GM21786 (cell line): ENCODE measurements around the gene LILRA2.
"Not testable (repeated sequence)": the region's sequence is repeated elsewhere in the genome, so short reads cannot be mapped to it uniquely, and the experiment has no call there.

ENCODE experiments used
- ATAC-seq: cut with Tn5 transposase; IDR thresholded peaks from one replicate; pipeline ENCODE4 v1.9.1; 2021; ENCODE audit not compliant: unreplicated experiment

LILRA2 gene

DNA sequence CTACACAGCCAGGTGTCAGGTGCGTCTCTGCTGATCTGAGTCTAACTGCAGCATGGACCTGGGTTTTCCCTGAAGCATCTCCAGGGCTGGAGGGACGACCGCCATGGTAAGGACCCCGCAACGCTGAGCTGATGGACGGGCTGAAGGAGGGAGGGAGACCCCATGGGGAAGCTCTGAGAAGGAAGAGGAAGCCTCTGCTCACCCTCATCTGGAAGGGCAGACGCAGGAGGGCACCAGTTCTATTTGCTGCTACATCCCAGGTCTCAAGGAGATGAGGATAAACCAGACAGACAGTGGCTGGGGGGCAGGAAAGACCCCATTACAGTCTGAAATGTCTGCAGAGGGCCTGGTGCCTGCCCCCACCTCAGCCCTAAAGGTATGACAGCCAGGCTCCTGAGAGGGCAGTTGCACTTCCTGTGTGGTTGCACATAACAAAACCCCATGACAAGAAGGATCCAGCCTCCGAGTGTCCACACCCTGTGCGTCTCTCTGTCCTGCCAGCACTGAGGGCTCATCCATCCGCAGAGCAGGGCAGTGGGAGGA lies at the start of gene LILRA2:
Gene LILRA2 (plus strand): TSS at position 461 of the 543 bp plus-strand sequence. CDS start 89 bp downstream, outside the sequence.
- no peak for ATAC-seq

DNA sequence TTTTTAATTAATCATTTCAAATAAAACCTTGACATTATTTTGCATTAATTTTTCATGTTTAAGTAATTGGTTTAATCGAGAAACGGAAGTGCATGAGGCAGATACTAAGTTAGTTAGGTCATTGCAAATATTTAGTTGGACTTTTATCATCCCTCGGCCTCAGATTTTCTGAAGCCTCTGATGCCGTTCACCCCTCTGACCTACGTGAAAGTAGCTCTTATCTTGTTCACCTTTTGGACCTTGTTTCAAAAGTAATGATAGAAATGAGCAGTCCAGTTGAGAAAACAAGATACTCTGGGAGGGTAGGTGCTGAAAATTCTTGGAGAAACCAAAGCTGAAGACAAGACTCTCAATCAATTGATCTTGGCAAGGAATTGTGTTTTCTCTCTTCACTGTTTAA lies 48.0 kb upstream of the LILRA2 start:
- no peak for ATAC-seq

DNA sequence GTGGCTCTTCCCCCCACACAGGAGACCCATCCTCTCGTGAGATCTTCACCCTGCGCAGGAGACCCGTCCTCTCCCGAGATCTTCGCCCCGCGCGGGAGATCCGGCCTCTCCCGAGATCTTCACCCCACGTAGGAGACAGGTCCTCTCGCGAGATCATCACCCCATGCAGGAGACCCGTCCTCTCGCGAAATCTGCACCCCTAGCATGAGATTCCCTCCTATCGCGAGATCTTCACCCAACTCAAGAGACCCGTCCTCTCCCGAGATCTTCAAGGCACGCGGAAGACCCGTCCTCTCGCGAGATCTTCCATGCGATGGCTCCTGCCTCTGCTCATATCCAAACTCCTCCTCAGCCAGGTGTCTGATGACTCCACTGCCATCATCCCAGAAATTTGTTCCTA lies 46.6 kb upstream of the LILRA2 start:
- no peak for ATAC-seq

DNA sequence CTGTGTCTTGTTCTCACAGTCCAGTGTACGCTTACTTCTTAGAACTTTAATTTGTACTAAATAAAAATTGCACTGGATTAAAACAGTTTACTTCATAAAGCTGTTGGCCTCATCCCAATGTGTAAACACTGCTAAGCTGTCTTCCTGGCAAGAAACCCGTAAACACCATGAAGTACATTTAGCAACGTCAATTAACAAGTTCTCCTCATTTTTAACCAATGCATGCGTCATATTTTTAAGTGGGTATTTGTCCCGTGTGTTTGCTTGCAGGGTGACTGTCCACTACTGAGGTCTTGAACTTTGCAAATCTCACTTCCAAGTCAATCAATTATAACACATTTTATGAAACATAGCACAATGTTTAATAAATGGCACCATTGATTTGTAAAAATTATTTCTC lies 42.7 kb upstream of the LILRA2 start:
- no peak for ATAC-seq

DNA sequence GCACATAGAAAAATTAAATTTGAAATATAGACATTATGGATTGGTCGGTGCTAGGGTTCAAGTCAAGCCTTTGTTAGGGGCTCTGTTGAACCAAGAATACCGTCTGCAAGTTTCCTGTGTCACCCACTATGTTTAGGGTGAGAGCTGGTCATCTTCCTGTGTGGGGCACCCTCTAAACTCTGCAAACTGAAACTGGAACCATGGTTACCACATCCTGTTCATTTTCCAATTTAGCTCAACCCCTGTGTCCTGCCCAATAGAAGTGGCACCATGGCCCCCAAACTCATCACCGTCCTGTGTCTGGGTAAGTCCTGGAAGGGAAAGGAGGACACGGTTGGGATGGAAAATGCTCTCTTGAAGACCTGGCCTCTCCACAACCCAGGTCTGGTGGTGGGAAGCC lies 41.1 kb upstream of the LILRA2 start:
- peak; percentile 68 for ATAC-seq

DNA sequence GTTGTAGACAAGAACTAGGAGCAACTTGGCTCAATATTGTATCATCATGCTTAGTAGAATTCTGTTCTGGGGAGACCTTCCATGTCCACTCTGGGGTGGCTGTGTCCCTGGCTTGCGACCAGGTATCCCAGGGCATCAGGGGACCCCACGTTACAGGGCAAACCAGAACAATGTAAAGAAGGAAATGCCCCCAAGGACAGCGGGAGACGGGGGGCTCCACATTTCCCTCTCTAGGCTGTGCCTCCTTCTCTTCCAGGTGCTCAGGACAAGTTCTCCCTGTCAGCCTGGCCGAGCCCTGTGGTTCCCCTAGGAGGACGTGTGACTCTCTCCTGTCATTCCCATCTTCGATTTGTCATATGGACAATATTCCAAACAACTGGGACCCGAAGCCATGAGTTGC lies 40.1 kb upstream of the LILRA2 start:
- no peak for ATAC-seq

DNA sequence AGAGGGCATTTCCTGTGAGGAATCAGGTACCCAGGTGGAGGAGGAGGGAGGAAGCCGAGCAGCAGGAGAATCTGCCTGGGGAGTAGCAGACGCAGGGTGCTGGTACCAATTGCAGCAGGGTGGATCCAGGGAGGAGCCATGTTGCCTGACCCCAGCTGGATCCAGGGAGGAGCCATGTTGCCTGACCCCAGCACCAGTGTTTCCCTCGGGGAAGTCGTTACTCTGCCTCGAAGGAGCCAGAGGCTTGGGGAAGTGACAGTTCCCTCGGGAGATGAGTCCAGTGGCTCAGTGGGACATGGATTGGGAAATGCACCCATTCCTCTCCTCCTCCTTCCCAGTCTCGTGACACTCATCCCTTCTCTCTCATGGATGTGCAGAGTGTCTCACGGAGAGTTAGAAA lies 39.4 kb upstream of the LILRA2 start:
- no peak for ATAC-seq

DNA sequence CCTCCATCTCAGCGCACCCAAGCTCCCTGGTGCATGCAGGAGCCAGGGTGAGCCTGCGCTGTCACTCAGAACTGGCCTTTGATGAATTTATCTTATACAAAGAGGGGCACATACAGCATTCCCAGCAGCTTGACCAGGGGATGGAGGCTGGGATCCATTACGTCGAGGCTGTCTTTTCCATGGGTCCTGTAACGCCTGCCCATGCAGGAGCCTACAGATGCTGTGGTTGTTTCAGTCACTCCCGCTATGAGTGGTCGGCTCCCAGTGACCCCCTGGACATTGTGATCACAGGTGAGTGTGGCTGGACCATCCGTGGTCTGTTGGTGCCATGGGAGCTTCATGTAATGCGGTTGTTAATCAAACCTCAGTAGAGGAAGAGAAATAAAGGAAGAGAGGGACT lies 38.0 kb upstream of the LILRA2 start:
- ATAC-seq, result no peak

DNA sequence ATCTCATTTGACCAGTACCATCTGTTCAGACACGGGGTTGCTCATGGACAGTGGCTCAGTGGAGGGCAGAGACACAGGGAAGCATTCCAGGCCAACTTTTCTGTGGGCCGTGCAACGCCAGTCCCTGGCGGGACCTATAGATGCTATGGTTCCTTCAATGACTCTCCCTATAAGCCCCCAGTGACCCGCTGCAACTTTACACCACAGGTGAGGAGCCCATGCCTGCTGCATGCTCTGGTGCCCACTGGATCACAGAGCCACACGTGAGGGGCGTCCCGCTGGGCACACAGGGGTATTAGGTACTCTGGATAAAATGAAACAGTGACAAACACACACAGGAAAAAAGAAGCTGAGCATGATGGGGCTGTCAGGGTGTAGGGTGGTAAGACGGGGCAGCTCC lies 36.6 kb upstream of the LILRA2 start:
- no peak for ATAC-seq

DNA sequence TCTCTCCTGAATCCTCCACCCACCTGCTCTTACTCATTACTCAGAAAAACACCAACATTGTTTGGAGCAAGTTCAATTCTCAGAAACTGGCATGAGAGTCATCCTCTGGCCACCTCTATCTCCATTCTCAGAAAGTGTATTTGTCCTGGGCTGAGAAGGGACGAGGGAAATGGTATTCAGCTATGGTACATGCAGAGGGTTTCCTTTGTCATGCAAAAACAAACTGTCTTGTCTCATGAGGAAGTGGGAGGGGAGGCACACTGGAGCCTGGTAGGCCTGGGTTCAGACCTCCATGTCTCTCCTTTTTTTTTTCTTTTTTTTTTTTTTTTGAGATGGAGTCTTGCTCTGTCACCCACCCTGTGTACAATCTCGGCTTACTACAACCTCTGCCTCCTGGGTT lies 31.9 kb upstream of the LILRA2 start:
- no peak for ATAC-seq

DNA sequence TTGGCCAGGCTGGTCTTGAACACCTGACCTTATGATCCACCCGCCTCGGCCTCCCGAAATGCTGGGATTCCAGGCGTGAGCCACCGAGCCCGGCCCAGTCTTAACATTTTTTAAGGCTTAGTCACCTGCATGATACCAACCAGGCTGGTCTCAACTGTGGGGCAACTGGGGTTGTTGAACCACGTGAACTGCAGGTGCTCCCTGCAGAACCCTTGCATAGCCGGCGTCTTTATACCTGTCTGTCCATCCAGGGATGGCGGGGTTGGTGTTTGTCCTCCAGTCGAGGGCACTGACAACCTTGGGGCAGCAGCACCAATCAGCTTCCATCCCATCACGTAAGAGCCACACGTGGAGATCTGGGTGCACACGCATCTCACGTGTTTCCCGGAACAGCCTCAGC lies 24.8 kb upstream of the LILRA2 start:
- ATAC-seq, result no peak

DNA sequence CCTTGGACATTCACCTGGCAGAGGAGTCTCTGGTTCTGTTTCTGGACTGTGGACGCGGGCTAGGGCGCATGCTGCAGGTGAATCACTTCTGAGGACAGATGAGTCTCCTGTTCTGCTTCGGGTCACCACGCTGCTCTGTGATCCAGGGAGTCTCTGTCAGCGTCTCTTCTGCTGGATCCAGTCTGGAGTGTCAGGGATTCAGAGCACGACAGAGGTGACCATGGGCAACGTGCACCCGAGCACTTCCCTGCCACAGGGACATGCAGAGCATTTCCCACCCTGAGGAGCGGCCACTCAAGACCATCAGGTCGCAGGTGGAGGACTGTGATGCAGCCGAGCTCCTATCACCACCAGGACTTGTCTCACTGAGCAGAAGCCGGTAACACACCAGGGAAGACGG lies 24.4 kb upstream of the LILRA2 start:
- ATAC-seq, result no peak

DNA sequence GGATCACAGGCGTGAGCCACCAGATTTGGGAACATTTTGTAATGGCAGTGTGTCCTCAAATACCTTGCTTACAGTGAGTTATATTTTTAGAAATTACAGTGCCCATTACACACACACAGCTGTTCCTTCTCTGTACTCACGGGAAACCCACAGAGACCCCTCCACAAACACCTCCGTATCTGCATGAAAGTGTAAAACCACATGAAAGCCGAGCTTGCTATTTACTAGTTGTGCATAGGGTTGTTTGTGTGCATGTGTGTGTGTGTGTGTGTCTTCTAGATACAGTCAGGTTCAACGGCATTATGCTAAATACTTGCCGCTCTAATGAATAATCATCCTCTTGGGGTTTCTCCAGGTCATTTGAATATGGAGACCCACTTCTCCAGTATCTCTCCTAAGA lies 22.3 kb upstream of the LILRA2 start:
- no peak for ATAC-seq

DNA sequence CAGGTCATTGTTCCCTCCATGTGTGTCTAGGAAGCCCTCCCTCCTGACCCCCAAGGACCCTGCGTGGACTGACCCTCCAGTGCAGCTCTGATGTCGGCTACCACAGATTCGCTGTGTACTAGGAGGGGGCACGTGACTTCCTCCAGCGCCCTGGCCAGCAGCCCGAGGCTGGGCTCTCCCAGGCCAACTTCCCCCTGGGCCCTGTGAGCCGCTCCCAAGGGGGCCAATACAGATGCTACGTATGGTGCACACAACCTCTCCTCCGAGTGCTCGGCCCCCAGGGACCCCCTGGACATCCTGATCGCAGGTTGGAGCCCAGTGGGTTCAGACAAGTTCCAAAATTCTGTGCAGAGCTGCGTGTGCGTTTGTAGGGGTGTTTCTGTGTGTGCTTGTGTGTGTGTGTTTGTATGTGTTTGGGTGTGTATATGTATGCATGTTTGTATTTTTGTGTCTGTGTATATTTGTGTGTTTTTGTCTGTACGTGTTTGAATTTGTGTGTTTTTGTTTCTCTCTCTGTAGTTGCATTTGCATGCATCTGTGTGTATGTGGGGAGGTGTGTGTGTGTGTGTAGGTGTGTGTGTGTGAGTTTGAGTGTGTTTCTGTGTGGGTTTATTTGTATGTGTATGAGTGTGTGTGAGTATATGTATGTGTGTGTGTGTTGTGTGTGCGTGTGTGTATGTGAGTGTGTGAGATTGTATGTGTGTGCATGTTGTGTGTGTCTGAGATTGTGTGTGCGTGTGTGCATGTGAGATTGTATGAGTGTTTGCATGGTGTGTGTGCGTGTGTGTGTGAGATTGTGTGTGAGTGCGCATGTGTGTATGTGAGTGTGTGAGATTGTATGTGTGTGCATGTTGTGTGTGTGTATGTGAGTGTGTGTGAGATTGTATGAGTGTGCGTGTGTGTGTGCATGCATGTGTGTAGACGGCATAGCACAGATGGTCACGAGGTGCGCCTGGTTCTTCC lies 21.4 kb upstream of the LILRA2 start:
- no peak for ATAC-seq

DNA sequence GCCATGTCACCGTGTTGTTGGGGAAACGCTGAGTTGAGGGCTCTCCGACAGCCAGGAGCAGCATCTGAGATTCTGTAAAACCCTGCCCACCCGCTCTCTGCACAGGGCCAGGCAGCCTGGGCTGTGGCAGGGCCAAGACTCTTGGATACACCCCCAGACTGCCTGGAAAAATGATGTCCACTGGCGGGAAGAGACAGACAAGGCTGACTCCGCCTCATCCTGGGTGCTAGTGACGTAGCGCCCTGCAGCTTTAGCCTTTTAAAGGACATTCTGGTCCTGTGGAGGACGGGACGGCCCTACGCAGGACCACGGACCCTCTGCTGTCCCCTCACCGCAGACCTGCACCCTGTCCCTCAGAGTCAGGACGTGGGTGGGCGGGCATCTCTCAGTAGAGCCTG lies 20.7 kb upstream of the LILRA2 start:
- no peak for ATAC-seq

DNA sequence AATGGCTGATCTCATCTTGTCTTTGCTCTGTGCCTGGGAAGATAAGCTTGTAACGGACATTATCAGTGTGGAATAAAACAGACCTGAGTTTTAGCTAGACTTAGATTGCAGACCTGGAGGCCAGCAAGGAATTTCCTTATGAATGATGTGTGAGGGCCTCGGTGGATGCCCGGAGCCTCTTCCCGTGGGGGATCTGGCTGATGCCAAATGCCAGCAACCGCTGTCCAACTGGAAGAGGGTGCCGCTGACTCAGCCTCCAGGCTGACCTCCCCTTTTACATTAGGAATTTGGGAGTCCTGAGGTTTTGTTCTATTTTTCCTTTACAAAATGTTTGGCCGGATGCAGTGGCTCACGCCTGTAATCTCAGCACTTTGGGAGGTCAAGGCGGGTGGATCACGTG lies 19.6 kb upstream of the LILRA2 start:
- no peak for ATAC-seq

DNA sequence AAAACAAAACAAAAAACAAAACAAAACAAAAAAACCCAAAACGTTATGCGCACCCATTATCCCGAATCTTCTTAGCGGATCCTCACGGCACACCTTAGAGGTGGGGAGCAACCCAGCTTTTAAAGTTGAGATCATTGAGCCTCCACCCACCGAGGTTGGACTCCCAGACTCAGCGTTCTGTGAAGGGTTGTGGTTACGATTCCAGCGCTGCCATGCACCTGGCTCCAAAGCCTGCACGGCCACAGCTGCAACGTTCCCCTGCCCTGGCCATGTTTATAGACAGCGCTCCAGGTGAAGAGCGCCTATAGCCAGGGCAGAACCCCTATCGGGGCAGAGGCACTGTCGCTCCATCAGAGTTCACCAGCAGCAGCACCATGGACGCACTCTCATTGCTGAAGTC lies 18.7 kb upstream of the LILRA2 start:
- no peak for ATAC-seq

DNA sequence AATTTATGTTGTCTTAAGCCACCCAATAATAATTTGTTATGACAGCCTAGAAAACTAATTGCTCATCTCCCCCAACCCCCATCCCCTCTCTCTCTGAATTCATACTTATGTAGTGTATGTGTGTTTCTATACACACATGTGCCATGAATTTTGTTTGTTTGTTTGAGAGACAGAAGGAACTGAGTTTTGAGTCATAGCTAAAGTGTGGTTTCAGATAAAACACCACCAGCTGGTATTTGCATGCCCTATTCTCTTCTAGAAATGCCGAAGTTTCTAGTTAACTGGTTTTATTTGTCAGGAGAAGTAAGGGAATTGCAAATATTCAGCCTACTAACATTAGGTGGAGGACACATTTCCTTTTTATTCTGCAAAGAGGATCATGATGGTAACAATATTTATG lies 17.4 kb upstream of the LILRA2 start:
- no peak for ATAC-seq

DNA sequence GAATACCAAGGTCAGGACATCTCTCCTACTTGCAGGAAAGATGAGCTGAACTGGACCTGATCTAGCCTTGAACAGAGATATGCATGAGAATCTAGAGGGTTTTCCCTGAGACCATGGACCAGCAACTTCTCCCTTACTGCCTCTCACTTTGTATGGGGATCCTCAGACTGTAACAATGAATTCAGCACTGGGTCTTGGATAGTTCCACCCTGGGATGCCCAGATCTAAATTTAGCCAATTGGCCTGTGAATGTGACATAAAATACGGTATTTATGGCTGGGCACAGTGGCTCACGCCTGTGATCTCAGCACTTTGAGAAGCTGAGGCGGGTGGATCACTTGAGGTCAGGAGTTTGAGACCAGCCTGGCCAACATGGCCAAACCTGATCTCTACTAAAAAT lies 15.3 kb upstream of the LILRA2 start:
- no peak for ATAC-seq

DNA sequence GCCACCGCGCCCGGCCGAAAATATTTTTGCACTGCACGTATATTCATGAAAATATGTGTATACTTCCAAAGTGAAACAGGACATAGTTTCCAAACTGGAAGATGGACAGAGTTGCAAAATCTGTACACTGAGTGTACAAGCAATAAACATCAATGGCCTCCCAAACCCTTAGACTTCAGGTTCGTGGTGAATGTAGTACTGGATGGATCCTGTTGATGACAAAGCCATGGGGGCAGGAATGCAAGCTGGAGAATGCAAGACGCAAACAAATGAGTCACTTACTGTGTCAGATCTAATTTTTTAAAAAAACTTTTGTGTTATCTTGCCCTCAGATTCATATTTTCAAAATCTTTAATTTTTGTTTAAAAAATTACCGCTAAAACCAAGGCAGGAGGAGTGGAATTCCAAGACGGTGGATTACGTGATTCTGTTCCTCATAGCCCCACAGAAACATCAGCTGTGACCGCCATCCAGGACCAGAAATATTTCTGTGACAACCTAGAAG lies 12.7 kb upstream of the LILRA2 start:
- ATAC-seq, result no peak

DNA sequence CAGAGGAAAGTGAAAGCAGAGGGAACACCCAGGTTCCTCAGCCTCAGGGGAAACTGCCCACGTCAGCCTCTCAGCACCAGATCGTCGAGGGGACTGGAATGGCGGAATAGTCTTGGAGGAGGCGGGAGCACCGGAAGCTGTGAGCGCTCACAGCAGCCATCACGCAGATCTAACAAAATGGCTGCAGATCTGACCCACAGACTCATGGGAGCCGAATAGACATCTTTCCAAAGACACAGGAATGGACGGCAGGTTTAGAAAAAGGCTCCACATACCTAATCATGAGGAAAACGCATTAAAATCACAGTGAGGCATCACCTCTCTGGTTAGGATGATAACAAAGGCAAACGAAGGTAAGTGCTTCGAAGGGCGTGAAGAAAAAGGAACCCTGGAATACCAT lies 11.8 kb upstream of the LILRA2 start:
- ATAC-seq, result no peak

DNA sequence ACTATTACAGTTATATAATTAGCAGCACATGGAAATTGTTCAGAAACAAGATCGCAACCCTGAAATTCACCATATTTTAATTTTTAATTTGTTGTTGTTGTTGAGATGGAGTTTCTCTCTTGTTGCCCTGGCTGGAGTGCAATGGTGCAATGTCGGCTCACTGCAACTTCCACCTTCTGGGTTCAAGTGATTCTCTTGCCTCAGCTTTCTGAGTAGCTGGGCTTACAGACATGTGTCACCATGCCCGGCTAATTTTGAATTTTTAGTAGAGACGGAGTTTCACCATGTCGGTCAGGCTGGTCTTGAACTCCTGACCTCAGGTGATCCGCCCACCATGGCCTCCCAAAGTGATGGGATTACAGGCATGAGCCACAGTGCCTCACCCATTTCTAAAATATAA lies 10.4 kb upstream of the LILRA2 start:
- ATAC-seq, result not testable (repeated sequence)
